Neuronal stem cell (in vitro differentiated cells): Measurements from ENCODE around the gene SNX1.
A peak's percentile ranks its signal among the peaks of the same experiment; 100 is the strongest.

ENCODE experiments used
- DNase-seq: peaks from one replicate; pipeline ENCODE4 v3.0.0-alpha.2; 2013; ENCODE audit warnings: low spot score
- H2AFZ ChIP-seq: one replicate; pipeline ENCODE4 v1.6.1; 2013; ENCODE audit warnings: mild to moderate bottlenecking, low read length, inconsistent platforms
- H2AK5ac ChIP-seq: 2 replicates; pipeline ENCODE4 v1.6.1; 2013; ENCODE audit warnings: low read depth, mild to moderate bottlenecking, inconsistent platforms, low read length, moderate library complexity, mixed read lengths
- H2BK120ac ChIP-seq: 2 replicates; pipeline ENCODE4 v1.6.1; 2013; ENCODE audit warnings: low read depth, mild to moderate bottlenecking, inconsistent platforms, low read length, moderate library complexity, mixed read lengths
- H2BK12ac ChIP-seq: one replicate; pipeline ENCODE4 v1.6.1; 2013; ENCODE audit warnings: low read length, inconsistent platforms
- H2BK15ac ChIP-seq: 2 replicates; pipeline ENCODE4 v1.6.1; 2013; ENCODE audit warnings: mild to moderate bottlenecking, low read length, inconsistent platforms, mixed read lengths
- H2BK5ac ChIP-seq: one replicate; pipeline ENCODE4 v1.6.1; 2013; ENCODE audit warnings: inconsistent platforms, mild to moderate bottlenecking, low read length, moderate library complexity
- H3K14ac ChIP-seq: one replicate; pipeline ENCODE4 v1.6.1; 2013; ENCODE audit warnings: low read length, inconsistent platforms
- H3K18ac ChIP-seq: 2 replicates; pipeline ENCODE4 v1.6.1; 2013; ENCODE audit warnings: low read length, inconsistent platforms
- H3K23ac ChIP-seq: 2 replicates; pipeline ENCODE4 v1.6.1; 2013; ENCODE audit warnings: low read depth, mild to moderate bottlenecking, mixed read lengths, low read length, inconsistent platforms; ENCODE audit not compliant: poor library complexity
- H3K27ac ChIP-seq: replicated peaks from 3 replicates; pipeline ENCODE4 v1.5.1; 2013; ENCODE audit warnings: low read length, inconsistent platforms
- H3K27me3 ChIP-seq, 3 experiments: 2 replicates each; pipeline ENCODE4 v1.6.1; 2013; ENCODE audit warnings: low read length in 3 of 3, mild to moderate bottlenecking in 2 of 3, inconsistent platforms in 1 of 3, low read depth in 1 of 3, mixed read lengths in 1 of 3, moderate library complexity in 1 of 3; ENCODE audit not compliant: control insufficient read depth in 3 of 3, insufficient read depth in 3 of 3
- H3K36me3 ChIP-seq, 2 donors: replicated peaks in 1 of 2; 2 replicates each; pipeline ENCODE4 v1.6.1; 2013; ENCODE audit warnings: low read length in 2 of 2; ENCODE audit not compliant: control insufficient read depth in 2 of 2, insufficient read depth in 2 of 2
- H3K4ac ChIP-seq: 2 replicates; pipeline ENCODE4 v1.6.1; 2013; ENCODE audit warnings: inconsistent platforms, mild to moderate bottlenecking, low read length, moderate library complexity
- H3K4me1 ChIP-seq, 2 donors: 1 replicate in 1 of 2; 2 replicates in 1 of 2; pipeline ENCODE4 v1.6.1; 2013; ENCODE audit warnings: low read length in 2 of 2, low read depth in 1 of 2; ENCODE audit not compliant: control insufficient read depth in 2 of 2, insufficient read depth in 1 of 2
- H3K4me2 ChIP-seq: one replicate; pipeline ENCODE4 v1.6.1; 2013; ENCODE audit warnings: mild to moderate bottlenecking, low read length, inconsistent platforms; ENCODE audit not compliant: insufficient read depth, poor library complexity, severe bottlenecking
- H3K4me3 ChIP-seq, 2 donors: 2 replicates each; pipeline ENCODE4 v1.5.1; 2013; ENCODE audit warnings: low read length in 2 of 2, mild to moderate bottlenecking in 2 of 2, inconsistent platforms in 1 of 2, moderate library complexity in 1 of 2
- H3K79me1 ChIP-seq: one replicate; pipeline ENCODE4 v1.6.1; 2013; ENCODE audit warnings: low read depth, mild to moderate bottlenecking, inconsistent platforms, low read length, moderate library complexity
- H3K9ac ChIP-seq: one replicate; pipeline ENCODE4 v1.6.1; 2013; ENCODE audit warnings: mild to moderate bottlenecking, low read depth, low read length, inconsistent platforms; ENCODE audit not compliant: poor library complexity
- H3K9me3 ChIP-seq, 2 donors: replicated peaks in 1 of 2; 2 replicates each; pipeline versions ENCODE3 to v1.6.1; 2013; ENCODE audit warnings: low read length in 2 of 2, mild to moderate bottlenecking in 2 of 2, inconsistent platforms in 1 of 2, low read depth in 1 of 2, mixed read lengths in 1 of 2, moderate library complexity in 1 of 2; ENCODE audit not compliant: control insufficient read depth in 2 of 2, insufficient read depth in 1 of 2
- H4K8ac ChIP-seq: one replicate; pipeline ENCODE4 v1.6.1; 2013; ENCODE audit warnings: low read depth, mild to moderate bottlenecking, inconsistent platforms, low read length, moderate library complexity
- H4K91ac ChIP-seq: one replicate; pipeline ENCODE4 v1.6.1; 2013; ENCODE audit warnings: low read length, low read depth, mild to moderate bottlenecking, inconsistent platforms; ENCODE audit not compliant: poor library complexity
- WGBS, 2 donors: extraction: QIAGEN DNeasy Blood & Tissue Kit; methylation state at CpG; one replicate each; pipeline ENCODE4 v1.1.7; 2013; ENCODE audit warnings: missing lambda C conversion rate in 2 of 2, mixed read lengths in 1 of 2; ENCODE audit not compliant: insufficient read length in 2 of 2, insufficient replicate concordance in 1 of 2; ENCODE audit errors: extremely low coverage in 2 of 2; 5-methylcytosine and 5-hydroxymethylcytosine counted together

Gene SNX1

DNA sequence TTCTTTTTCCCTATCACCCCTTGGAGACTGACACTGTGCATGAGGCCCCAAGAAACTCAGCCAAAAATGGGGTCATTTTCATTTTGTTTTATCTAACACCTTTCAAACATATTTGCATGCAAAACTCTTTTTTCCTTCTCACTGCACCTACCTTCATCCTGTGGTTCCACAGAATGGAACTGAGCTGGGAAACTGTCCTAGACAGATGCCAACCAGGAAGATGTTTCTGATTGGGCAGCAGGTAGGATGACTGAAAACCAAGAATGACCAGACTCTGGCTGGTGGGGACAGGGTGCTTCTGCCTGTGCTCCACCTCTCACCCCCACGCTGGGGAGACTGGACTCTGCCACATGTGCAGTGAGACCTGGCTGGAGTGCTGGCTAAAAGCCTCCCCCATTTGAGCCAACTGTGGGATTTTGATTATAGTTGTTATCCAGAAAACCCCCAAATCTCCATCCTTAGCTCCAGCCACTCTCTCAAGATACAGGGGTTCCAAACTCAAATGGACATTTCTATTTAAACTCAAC, 61.9 kb downstream of the SNX1 start:
- Histone ChIP-seq H3K27ac (no peak overlapping the region), H3K4me3 (no peak overlapping the region), H2BK120ac (no peak overlapping the region), H3K27me3 (peaks cover 3 to 8% (median 4%) of the 10 kb centered on the region in 3 experiments), H4K91ac (no peak overlapping the region), H2AK5ac (no peak overlapping the region), H3K14ac (no peak overlapping the region), H2BK12ac (no peak overlapping the region), H3K4ac (no peak overlapping the region), H3K79me1 (peaks cover 4% of the 10 kb centered on the region), H2AFZ (no peak overlapping the region), H2BK5ac (no peak overlapping the region), H3K4me1 (peaks cover 7 to 11% of the 10 kb centered on the region in 2 donors), H3K18ac (no peak overlapping the region), H3K9me3 (no peaks in the 10 kb centered on the region), H3K9ac (no peak overlapping the region), H3K36me3 (peaks cover 48 to 78% of the 10 kb centered on the region in 2 donors), H4K8ac (no peak overlapping the region), H3K4me2 (no peak overlapping the region), H2BK15ac (no peak overlapping the region), H3K23ac (no peak overlapping the region)
- no CpG with 5 or more reads among the region's 1 CpG for WGBS, 2 donors
- no peak for DNase-seq

DNA sequence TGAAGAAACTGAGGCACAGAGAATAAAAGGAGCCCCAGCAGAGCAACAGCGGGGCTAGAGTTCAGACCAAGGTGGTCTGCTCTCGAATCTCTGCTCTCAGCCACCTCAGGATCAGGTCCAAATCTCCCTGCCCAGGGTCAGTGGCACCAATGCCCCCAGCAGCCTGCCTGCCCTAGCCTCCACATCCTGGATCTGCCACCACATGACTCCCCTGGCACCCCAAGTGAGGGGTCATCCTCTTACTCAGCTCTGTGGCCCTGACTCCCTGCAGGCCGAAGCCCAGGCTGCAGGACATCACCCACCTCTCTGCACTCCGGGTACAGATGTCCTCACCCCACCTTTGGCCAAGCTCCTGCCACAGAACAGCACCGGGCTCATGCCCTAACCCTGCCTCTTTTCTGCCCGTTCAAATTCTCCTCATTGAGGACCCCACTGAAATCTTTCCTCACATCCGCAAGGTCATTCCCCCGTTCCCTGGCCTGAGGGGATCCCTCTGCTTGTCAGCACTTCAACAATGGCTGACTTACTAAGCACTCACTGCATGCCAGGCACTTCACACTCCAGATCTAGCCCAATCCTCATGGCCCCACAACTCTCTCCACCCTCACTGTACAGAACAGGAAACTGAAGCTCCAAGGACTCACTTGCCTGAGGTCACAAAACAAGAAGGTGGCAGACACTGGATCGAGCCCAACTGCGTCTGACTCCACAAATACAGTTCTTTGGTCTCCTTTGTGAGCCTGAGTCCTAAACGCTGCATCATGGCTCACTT, 62.8 kb downstream of the SNX1 start:
- no peak overlapping the region for H4K8ac ChIP-seq
- no peak overlapping the region for H2BK120ac ChIP-seq
- H3K9ac ChIP-seq = peak overlapping the region; percentile 21
- DNase-seq = no peak
- H3K4me3 ChIP-seq = no peak overlapping the region
- no CpG with 5 or more reads among the region's 11 CpGs for WGBS, 2 donors
- H3K14ac ChIP-seq = no peak overlapping the region
- no peak overlapping the region for H2BK15ac ChIP-seq
- no peak overlapping the region for H2BK12ac ChIP-seq
- H3K23ac ChIP-seq = peak overlapping the region; percentile 11
- H3K36me3 ChIP-seq = peaks cover 48 to 78% of the 10 kb centered on the region in 2 donors
- no peak overlapping the region for H2AK5ac ChIP-seq
- no peak overlapping the region for H3K18ac ChIP-seq
- H3K4ac ChIP-seq = no peak overlapping the region
- H3K27me3 ChIP-seq = no peaks in the 10 kb centered on the region
- peaks cover 3 to 4% of the 10 kb centered on the region in 2 donors for H3K4me1 ChIP-seq
- H4K91ac ChIP-seq = no peak overlapping the region
- no peak overlapping the region for H3K4me2 ChIP-seq
- peaks cover 4% of the 10 kb centered on the region for H3K79me1 ChIP-seq
- H2AFZ ChIP-seq = no peak overlapping the region
- no peak overlapping the region for H3K27ac ChIP-seq
- H2BK5ac ChIP-seq = no peak overlapping the region
- H3K9me3 ChIP-seq = no peaks in the 10 kb centered on the region

DNA sequence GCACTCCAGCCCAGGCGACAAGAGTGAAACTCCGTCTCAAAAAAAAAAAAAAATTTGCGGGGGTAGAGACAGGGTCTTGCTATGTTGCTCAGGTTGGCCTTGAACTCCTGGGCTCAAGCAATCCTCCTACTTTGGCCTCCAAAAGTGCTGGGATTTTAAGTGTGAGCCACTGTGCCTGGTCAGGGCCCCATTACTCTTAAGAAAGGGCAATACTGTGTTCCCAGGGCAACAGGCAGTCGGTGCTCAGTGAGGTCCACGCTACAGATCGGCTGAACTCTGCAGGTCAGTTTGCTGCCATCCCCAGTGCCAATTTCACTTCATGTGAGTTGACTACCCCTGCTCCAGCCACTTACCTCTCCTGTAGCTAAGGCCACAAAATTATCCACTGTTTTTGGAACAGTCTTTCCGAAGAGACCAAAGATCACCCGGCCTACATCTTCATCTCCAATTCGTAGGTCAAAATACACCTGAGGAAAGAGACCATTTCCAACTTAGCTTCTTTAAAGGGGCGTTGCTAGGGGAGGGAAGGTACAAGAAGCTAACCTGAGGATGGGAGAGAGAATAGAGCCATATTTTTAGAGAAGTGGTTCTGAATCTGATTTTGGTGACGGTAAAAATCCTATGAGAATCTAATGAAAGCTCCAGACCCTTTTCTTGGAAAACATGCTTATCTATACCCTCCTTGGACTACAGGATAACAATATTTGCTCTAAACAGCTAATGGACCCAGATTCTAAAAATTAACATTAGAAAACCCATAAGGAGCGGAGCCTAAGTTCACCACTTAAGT, 66.1 kb downstream of the SNX1 start:
- Histone ChIP-seq H4K8ac (no peak overlapping the region), H2BK12ac (no peak overlapping the region), H2AK5ac (no peak overlapping the region), H3K27me3 (no peaks in the 10 kb centered on the region), H3K4me2 (peak overlapping the region; percentile 50), H2BK120ac (no peak overlapping the region), H3K9me3 (no peaks in the 10 kb centered on the region), H3K36me3 (peaks cover 30 to 51% of the 10 kb centered on the region in 2 donors), H3K4ac (no peak overlapping the region), H2BK15ac (no peak overlapping the region), H3K4me1 (peaks cover 4 to 9% of the 10 kb centered on the region in 2 donors), H3K9ac (no peak overlapping the region), H2BK5ac (no peak overlapping the region), H2AFZ (peak overlapping the region; percentile 85), H3K79me1 (peaks cover 4% of the 10 kb centered on the region), H3K4me3 (peak overlapping the region; percentile 70 to 100), H3K14ac (no peak overlapping the region), H3K27ac (no peak overlapping the region), H3K23ac (no peak overlapping the region), H3K18ac (no peak overlapping the region), H4K91ac (no peak overlapping the region)
- no peak for DNase-seq
- no CpG with 5 or more reads among the region's 12 CpGs for WGBS, 2 donors

DNA sequence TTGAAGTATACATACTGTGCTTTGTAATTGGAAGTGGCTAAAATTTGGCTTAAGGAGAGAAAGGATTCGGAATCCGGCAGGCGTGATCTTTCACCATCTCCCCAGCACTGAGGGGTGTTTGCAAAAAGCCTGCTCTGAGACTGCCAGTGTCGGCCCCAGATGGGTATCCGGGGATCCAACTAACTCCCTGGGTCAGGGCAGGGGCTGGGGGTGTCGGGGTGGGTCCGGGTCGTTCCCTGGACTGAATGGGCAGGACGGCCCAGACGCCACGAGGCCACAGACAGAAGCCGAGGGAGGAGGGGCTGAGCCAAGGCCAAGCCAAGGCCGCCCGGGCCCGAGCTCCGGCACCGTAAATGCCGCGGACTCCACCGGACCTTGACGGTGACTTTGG, 66.7 kb downstream of the SNX1 start:
- Histone ChIP-seq H3K14ac (peak overlapping the region; percentile 77), H3K9ac (peak overlapping the region; percentile 95), H2AFZ (peak overlapping the region; percentile 85), H2AK5ac (peak overlapping the region; percentile 60), H4K91ac (no peak overlapping the region), H3K4ac (no peak overlapping the region), H2BK12ac (no peak overlapping the region), H4K8ac (no peak overlapping the region), H3K9me3 (no peaks in the 10 kb centered on the region), H2BK15ac (no peak overlapping the region), H2BK120ac (no peak overlapping the region), H2BK5ac (no peak overlapping the region), H3K23ac (peak overlapping the region; percentile 96), H3K36me3 (peaks cover 25 to 45% of the 10 kb centered on the region in 2 donors), H3K4me1 (peaks cover 4 to 9% of the 10 kb centered on the region in 2 donors), H3K27ac (no peak overlapping the region), H3K79me1 (peaks cover 4% of the 10 kb centered on the region), H3K4me2 (peak overlapping the region; percentile 50), H3K27me3 (no peaks in the 10 kb centered on the region), H3K18ac (peak overlapping the region; percentile 92), H3K4me3 (peak overlapping the region; percentile 70 to 100)
- WGBS, 2 donors = no CpG with 5 or more reads among the region's 21 CpGs
- peak; percentile 21 for DNase-seq
